SKM-1 treated with dmso at 0.1 percent for 144 hours (cell line): Measurements from ENCODE around the gene DCAKD.

Experiments
- DNase-seq: peaks from one replicate; lab custom pipeline; 2025; ENCODE audit not compliant: unreplicated experiment; lab: John Stamatoyannopoulos, UW

DCAKD gene

DNA sequence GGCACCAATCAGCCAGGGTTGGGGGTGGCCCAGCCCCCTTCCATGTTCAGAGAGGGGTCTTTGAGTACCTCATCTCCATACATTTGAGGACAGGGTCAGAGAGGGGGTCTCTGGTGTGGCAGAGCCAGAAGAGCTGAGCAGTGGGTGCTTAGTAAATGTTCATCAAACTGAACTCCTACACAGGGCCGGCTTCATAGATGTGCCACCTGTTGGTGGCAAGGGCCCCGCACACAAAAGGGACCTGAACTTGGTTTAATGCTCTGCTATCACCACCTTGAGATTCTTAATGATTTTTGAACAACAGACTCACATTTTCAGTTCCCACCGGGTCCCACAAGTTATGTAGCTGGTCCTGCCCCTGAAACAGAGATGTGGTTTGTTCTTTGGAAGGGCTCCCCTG is 74.4 kb downstream of the DCAKD start:
- no peak for DNase-seq

DNA sequence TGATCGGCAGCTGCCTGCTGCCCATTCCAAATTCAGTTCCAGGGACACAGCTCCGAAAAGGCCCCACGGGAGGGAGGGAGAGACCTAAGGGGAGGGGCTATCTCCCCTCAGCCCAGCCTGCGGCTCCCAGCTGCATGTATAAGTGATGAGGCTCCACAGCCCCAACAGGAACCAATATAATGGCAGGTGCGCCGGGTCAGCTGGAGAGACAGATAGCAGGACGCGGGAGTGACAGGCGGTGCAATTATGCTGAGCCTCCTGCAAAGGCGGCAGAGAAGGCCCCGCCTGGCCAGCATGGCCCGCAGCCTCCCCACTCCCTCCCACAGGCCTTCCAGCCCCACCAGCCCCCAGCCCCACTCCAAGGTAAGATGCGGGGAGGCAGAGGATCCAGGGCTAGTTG is 75.2 kb downstream of the DCAKD start:
- no peak for DNase-seq
